ENCODE measurements around the gene HFE.

GRCh38 chr6:26094036-26094435 lies 6.8 kb downstream of the HFE start:
- no peak for TF ChIP-seq EZH2 (IDR thresholded peaks at IDR 0.05; ENCODE audit: insufficient read depth, poor library complexity, severe bottlenecking)
- no peak for TF ChIP-seq EZH2phosphoT487 (IDR thresholded peaks at IDR 0.05; ENCODE audit: insufficient read depth, low read depth)
